Measurements from ENCODE around the gene IGLL5.
"Not testable (repeated sequence)": the region's sequence is repeated elsewhere in the genome, so short reads cannot be mapped to it uniquely, and the experiment has no call there.

Gene IGLL5

DNA sequence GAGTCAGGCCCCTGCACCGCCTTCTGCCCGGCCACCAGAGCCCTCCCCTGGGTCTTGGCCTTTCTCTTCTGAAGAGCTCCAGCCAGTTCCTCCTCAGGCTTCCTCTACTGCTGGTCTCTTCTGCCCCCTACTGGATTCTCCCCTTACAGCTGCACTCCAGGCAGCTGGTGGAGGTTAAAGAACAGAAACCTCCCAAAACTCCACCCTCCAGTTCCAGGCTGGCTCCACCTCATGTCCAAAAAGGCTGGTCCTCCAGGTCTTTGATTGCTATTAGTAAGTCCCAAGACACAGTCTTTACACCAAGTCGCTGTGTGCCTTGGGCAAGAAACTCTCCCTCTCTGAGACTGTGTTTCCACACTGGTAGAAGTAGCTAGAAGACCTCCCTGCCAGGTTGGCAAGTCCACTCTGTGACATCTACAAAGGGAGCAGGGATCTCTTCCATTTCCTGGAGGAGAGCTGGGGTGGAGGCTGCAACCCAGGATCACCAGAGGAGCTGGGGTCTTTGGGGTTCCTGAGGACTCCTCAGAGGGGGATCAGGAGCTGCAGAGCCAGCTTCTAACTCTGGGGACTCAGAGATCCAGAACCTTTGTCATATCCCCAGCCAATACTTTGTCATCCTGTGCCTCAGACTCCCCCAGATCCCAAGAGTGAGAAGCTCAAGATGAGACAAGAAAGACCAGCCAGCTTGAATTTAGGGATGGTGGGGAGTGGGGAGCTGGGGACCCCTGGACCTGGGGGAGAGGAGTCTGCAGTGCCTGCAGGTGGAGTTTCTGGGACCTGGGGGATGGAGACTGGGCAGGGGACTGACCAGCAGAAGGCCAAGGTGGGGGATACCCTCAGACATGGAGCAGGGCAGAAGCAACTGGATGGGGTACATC, 3.4 kb upstream of the IGLL5 start:
- FAIRE-seq, result no peak
- peak; percentile 85 for DNase-seq (ENCODE audit: low spot score)

DNA sequence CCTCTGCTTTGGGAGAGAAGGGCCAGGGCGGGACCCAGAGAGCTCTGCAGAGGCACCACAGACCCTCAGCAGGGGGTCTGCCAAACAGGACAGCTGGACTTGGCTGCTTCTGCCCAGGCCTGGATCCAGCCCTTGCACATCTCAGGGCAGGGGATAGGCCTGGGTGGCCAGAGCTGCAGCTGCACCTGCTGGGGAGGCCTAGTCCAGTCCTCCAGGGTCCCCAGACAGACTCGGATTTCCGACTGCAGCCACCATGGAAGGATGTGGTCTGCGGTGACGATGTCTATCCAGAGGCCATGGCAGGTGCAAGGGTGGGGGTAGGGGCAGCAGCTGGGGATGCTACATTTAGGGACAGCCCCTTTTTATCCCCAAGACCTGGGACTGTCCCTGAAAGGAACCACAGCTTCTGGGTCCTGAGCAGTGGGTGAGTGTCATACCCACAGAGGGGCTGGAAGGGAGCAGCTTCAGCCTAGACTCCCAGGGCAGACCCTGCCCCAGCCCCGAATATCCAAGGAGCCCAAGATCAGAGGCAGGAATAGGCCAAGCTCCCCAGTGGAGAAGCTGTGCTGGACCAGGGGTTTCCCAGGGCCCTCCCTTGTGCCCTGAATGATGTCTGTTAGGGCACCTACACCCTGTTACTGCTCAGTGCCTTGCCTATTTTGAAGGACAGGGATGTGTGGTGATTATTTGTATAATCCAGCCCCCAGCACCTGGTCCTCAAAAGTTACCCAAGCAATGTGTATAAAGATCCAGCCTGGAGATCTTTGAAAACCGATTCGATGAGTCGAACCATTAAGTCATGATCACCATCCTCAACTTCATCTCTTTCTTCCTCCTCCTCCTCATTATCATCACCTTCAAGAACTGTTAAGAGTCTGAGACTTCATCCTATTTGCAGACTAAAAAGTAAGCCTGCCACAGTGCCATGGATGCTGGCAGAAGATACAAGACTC, 2.5 kb upstream of the IGLL5 start:
- DNase-seq (ENCODE audit: low spot score), result no peak
- FAIRE-seq, result no peak

- no peak for FAIRE-seq
- no peak for DNase-seq (ENCODE audit: low spot score)
Observed at GRCh38 chr22:22886546-22886945, 1.1 kb upstream of the IGLL5 start.

DNA sequence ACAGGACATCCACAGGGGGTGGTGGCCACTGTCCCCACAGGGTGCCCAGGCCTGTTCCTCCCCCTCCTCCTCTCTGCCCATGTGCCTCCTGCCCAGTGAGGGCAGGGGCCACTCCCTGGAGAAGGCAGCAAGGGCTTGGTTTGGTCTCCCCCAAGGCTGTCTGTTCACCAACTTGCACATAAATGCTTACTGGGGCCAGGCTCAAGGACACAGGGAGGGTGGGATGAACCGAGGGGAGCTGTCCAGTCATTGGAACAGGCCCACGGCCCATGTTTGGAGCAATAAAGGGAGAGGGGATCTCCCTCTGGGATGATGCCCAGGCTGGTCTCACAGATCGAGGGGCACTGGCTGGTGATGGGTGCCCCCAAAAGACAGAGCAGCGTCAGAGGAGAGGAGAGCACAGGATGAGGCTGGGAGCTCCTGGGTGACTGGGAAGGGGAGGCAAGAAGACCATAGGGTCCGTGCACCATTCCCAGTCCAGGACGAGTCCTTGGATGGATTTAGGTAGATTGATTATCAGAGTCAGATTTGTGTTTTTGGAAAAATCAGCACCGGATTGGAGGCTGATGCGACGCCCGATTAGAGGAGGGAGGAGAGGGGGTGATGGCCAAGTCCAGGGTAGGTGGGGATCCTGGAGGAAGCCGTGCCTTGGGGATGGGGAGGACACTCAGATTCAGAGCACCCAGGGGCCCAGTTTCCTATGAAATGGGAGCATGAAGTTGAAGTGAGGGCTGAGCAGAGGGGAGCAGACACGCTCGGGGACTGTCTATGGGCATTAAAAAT, 1.1 kb downstream of the IGLL5 start:
- DNase-seq (ENCODE audit: low spot score) (no peak), FAIRE-seq (peak; percentile 50)

DNA sequence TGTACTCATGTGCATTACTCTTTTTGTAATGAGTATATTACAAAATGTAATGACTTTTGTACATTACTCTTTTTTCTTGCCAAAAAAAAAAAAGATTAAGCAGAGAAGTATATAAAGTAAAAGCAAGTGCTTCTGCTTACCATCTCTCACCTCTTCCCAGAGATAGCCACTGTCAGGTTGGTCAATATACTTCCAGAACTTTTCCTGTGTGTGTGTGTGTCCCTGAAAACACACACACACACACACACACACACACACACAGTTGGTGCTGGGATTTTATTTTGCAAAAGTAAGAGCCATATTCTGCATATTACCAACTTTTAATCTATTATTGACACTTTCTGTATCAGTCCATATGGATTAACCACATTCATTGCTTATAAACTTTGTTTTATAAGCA, 2.5 kb downstream of the IGLL5 start:
- FAIRE-seq (no peak), DNase-seq (ENCODE audit: low spot score) (no peak)

DNA sequence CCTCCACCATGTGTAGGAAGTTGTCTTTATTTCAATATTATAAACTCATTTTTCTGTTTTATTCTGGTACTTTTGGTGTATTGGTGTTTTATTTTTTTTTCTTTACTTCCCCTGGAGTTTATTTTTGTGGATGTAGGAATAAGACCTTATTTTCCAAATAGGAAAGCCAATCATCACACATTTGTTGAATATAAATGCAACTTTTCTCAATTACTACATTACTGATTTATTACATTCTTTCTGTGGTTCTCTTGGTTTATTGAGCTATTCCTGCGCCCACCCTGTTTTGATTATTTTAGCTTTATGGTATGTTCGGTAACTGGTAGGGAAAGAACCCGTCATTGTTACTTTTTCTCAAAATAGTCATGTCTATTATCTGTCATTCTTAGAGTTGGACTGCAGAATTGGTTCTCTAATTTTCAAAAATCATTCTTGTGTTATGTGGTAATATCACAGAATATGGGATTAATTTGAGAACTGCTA, 3.6 kb downstream of the IGLL5 start:
- no peak for FAIRE-seq
- DNase-seq (ENCODE audit: low spot score), result no peak

DNA sequence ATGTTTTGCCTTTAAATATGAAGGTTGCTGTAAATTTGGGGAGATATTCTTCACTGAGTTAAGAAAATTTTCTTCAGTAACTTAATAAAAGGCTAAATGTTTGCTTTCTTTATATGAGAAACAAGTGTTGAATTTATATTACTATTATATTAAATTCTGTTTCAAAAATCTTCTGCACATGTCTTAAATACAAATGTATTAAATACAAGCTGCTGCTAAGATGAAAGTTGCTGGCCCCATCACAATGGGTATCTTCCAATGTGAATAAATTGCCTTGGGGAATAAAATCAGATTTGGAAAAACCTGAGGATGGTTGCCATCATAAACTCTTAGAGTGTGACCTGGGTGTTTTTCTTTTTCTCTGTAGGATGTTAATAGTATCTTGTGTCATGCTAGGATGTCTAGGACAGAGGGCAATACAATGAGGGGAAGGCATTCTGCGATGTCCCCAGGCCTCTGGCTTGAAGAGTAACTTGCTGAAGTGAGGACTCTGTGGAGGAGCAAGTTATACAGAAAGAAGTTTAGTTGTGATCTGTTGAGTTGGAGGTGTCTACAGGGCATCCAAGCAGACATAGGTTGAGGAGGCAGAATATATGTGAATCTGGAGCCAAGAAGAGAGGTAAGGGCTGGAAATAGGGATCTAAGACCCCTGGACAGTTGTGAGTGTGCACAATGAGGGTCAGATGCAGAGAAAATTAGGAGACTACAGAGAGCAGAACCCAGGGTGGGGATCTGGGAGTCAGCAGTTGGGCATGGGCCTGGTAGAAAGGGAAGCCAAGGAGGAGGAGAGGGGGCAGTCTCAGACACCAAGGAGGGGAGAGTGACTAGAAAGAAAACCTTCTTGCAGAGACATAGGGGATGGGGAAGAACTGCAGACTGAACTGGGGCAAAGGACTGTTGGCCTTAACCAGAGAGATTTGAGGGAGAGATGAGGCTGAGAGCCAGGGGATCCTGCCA, 4.8 kb downstream of the IGLL5 start:
- no peak for FAIRE-seq
- DNase-seq (ENCODE audit: low spot score), result no peak

DNA sequence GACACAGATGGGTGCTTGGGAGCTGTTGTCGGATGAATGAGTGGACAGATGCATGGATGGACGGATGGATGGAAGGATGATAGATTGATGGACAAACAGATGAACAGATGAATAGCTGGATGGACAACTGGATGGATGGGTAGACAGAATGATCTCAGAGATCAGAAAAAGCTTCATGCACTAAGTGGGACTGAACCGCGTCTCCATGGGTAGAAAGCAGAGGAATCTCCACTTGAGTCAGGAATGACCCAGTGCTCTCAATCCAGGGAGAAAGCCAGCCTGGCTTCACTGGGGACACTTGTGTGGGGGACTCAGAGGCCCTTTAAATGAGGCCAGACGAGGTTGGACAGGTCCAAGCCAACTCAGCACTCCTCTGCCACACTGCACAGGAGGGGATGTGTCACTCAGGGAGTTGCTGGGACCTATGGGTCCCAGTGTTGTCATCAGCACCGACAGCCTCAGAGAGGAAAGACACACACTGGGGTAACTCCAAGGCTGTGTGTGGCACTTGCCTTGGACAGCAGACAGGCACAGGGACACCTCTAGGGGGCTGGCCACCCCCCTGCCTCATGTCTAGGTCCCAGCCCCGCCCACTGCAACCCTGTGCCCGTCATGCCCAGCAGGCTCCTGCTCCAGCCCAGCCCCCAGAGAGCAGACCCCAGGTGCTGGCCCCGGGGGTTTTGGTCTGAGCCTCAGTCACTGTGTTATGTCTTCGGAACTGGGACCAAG, 5.6 kb downstream of the IGLL5 start:
- no peak for DNase-seq (ENCODE audit: low spot score)
- FAIRE-seq, result peak; percentile 66

DNA sequence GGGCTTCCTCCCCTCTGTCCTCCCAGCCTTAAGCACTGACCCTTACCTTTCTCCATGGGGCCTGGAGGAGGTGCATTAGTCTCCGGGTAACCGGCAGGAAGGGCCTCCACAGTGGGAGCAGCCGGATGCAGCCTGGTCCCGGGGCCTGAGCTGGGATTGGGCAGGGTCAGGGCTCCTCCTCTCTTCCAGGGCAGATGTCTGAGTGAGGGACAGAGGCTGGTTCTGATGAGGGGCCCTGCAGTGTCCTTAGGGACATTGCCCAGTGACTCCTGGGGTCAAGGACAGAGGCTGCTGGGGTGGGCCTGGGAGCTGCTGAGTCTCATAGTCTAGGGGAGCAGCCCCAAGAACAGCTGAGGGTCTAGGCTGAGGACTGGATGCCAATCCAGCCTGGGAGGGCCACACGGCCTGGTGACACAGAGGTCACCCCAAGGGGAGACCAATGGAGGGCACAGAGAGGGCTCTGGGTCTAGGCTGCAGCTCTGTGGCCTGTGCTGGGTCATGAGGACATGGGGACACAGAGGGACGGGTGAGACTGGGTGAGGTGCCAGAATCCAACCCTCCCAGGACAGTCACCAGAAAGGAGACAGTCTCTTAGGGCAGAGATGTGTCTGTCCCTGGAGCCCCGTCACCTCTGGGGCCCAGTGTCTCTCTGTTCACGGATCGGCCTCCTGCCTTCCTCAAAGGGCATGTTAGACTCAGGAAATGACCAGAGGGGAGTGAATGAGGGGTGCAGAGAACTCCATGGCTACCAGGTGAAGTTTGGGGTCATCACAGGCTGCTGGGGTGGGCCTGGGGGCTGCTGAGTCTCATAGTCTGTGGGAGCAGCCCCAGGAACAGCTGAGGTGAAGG, 6.5 kb downstream of the IGLL5 start:
- FAIRE-seq (peak; percentile 13), DNase-seq (ENCODE audit: low spot score) (no peak)

- DNase-seq (ENCODE audit: low spot score), result no peak
- FAIRE-seq, result peak; percentile 20
Observed at GRCh38 chr22:22894740-22895731, 7.4 kb downstream of the IGLL5 start.

DNA sequence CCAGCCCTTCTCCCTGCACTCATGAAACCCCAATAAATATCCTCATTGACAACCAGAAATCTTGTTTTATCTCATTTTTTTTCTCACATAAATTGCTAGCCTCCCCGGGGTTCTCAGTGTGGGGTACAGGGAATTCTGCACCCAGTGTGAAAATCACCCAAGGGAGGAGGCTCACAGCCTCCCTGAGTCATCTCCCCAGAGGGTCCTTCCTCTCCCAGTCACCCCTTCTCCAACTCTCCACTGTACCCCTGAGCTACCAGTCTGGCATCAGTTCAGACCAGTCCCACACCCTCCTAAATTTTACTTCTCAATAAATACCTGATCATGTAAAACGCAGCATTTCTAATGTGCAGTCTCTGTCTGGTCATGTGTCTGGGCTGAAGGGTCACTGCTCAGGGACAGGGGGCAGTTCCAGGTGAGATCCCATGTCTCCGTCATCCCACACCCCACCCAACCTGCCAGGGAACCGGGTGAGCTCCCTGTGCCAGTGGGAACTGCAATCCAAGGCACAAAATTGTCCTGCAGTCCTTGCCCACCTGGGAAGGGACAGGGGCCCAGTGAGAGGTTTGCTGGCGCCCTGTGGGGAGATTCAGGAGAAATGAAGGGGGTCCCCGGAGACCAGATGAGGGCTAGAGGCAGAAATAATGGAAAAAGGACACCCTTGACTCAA, 8.3 kb downstream of the IGLL5 start:
- no peak for FAIRE-seq
- DNase-seq (ENCODE audit: low spot score), result no peak

DNA sequence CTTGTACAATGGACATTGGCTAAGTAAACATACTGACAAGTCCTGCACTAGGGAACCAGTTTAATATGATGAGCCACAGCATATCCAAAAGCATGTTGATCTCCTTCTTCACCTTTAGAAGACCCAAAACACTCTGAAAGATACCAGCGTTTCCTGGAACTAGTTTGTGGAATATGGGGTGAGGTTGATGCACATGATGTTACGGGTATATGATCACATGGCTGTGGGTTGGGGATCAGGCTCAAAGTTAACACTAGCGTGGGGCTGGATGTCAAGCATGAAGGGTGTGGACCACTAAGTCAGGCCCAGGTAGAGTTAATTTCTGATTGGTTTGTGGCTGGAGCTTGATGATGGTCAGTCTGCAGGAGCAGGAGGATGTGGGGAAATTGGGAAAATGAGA, 9.0 kb downstream of the IGLL5 start:
- DNase-seq (ENCODE audit: low spot score), result no peak
- FAIRE-seq, result peak; percentile 20

- no peak for DNase-seq (ENCODE audit: low spot score)
Observed at GRCh38 chr22:22897091-22897490, 9.5 kb downstream of the IGLL5 start.

GRCh38 chr22:22897947-22898346, 10.3 kb downstream of the IGLL5 start:
- FAIRE-seq, result no peak
- DNase-seq (ENCODE audit: low spot score), result no peak

More at GRCh38 chr22:22897091-22897490, 9.5 kb downstream of the IGLL5 start:
- no peak for FAIRE-seq

DNA sequence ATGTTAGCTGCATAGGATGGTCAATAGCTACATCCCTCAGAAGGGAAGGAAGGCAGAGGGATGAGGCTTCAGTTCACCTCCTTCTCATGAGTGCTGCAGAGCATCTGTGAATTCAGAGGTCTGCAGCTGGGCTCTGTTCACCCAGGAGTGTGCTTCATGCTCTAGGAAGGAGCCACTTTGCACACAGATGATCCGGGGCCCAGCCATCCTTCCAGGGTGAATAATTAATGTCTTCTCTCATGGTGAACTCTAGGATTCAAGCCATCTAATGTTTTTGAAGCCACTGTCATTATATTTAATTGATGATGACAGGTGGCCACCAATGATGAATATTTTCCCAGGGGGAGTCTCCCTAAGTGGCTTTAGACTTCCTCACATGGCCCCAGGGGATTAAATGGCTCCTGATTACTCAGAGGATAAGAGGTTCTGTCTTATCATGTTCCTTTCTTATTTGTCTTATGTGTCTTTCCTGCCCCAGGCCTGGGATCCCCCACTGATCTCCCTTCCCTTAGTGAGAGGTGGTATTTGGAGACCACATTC, 10.9 kb downstream of the IGLL5 start:
- peak; percentile 74 for FAIRE-seq
- DNase-seq (ENCODE audit: low spot score), result not testable (repeated sequence)

DNA sequence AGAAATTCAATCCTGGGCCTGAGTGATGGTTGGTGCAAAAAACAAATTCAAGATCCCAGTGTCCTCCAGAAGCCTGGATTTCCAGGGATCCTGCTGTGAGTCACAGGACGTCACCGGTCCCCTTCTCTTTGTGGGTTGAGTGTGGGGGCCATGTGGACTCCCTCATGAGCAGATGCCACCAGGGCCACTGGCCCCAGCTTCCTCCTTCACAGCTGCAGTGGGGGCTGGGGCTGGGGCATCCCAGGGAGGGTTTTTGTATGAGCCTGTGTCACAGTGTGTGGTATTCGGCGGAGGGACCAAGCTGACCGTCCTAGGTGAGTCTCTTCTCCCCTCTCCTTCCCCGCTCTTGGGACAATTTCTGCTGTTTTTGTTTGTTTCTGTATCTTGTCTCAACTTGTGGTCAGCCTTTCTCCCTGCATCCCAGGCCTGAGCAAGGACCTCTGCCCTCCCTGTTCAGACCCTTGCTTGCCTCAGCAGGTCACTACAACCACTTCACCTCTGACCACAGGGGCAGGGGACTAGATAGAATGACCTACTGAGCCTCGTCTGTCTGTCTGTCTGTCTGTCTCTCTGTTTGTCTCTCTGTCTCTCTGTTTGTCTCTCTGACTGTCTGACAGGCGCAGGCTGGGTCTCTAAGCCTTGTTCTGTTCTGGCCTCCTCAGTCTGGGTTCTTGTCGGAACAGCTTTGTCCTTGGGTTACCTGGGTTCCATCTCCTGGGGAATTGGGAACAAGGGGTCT, 11.9 kb downstream of the IGLL5 start:
- peak; percentile 89 for FAIRE-seq
- not testable (repeated sequence) for DNase-seq (ENCODE audit: low spot score)
